GM13977 (cell line): ENCODE measurements around the gene PLD3.

Experiments
- DNase-seq: peaks from one replicate; pipeline ENCODE4 v3.0.0; 2012; ENCODE audit warnings: low spot score
- CTCF ChIP-seq: IDR thresholded peaks from 2 replicates; pipeline ENCODE4 v1.5.1; 2012; ENCODE audit warnings: mild to moderate bottlenecking, control low read depth; ENCODE audit not compliant: insufficient read depth; ENCODE audit errors: extremely low read depth, missing control alignments
- in situ Hi-C: fragments of 300-500 bp; cut with MboI; formaldehyde crosslinking; loops from one replicate; pipeline ENCODE4 v1.12.0; 2022; ENCODE audit warnings: low sequenced_read_pairs, low pct_unique_long_range_greater_than_20kb, mixed read lengths, inconsistent platforms; ENCODE audit not compliant: unreplicated experiment

The PLD3 gene

GRCh38 chr19:40336601-40336900 lies 11.9 kb upstream of the PLD3 start:
- in situ Hi-C loops: no loop called here
- TF ChIP-seq CTCF: no peak
- no peak for DNase-seq

GRCh38 chr19:40337107-40337506 lies 11.4 kb upstream of the PLD3 start:
- in situ Hi-C loops: no loop called here
- no peak for TF ChIP-seq CTCF
- no peak for DNase-seq

GRCh38 chr19:40337594-40337993 lies 10.9 kb upstream of the PLD3 start:
- no peak for DNase-seq
- in situ Hi-C loops: no loop called here
- TF ChIP-seq CTCF: no peak

GRCh38 chr19:40339018-40339728 lies 9.3 kb upstream of the PLD3 start:
- no peak for DNase-seq
- no peak for TF ChIP-seq CTCF
- in situ Hi-C loops: no loop called here

GRCh38 chr19:40341601-40342482 lies 6.7 kb upstream of the PLD3 start:
- no peak for TF ChIP-seq CTCF
- no peak for DNase-seq
- in situ Hi-C loops: no loop called here

- no peak for DNase-seq
- TF ChIP-seq CTCF: no peak
- in situ Hi-C loops: no loop called here
These were observed 5.7 kb upstream of the PLD3 start for GRCh38 chr19:40342644-40343311.
